GM10266 (cell line): ENCODE measurements around the gene APOM.

Source experiments
- DNase-seq: peaks from one replicate; pipeline ENCODE4 v3.0.0; 2012; ENCODE audit errors: extremely low spot score
- CTCF ChIP-seq: IDR thresholded peaks from 2 replicates; pipeline ENCODE4 v1.5.1; 2012; ENCODE audit warnings: mild to moderate bottlenecking, low read depth; ENCODE audit not compliant: control insufficient read depth, insufficient read depth; ENCODE audit errors: missing control alignments

Gene APOM

GRCh38 chr6:31664790-31665500 is 9.3 kb downstream of the APOM start, which contains the start of gene GPANK1:
TSS of gene GPANK1 (minus strand) at chr6:31664997. CDS start at chr6:31664478, 519 bp downstream.
- peak; percentile 83 for DNase-seq
- TF ChIP-seq CTCF, result no peak

GRCh38 chr6:31665501-31666336 is 10.0 kb downstream of the APOM start, which contains the start of gene CSNK2B:
TSS of gene CSNK2B (plus strand) at chr6:31666080. CDS start at chr6:31666832, 752 bp downstream.
- peak; percentile 95 for DNase-seq
- TF ChIP-seq CTCF, result no peak

- no peak for DNase-seq
- no peak for TF ChIP-seq CTCF
Observed at GRCh38 chr6:31666337-31666965, 10.8 kb downstream of the APOM start.

- no peak for TF ChIP-seq CTCF
- DNase-seq, result no peak
Observed at GRCh38 chr6:31669676-31670075, 14.0 kb downstream of the APOM start, which contains the start of gene LY6G5B. TSS of gene LY6G5B (plus strand) at chr6:31669976. CDS start at chr6:31670951, 975 bp downstream.

- no peak for DNase-seq
- no peak for TF ChIP-seq CTCF
Observed at GRCh38 chr6:31676322-31676903, 20.7 kb downstream of the APOM start.

- no peak for DNase-seq
- TF ChIP-seq CTCF, result no peak
Observed at GRCh38 chr6:31676904-31677303, 21.2 kb downstream of the APOM start.
